Heart right ventricle (tissue), 16 donors: Measurements from ENCODE around the gene TRPC1. TPM values are rescaled to one million over a fixed set of nuclear protein-coding genes. Genes with fewer than 3 reads are reported as not detected.

Source experiments
- ATAC-seq, 8 donors: fragments of 200-7000 bp; cut with Tn5 transposase; one replicate each; pipeline ENCODE4 v1.9.1; 2020; ENCODE audit warnings: mild to moderate bottlenecking in 8 of 8, moderate library complexity in 8 of 8, moderate number of reproducible peaks in 1 of 8
- DNase-seq, 2 donors: peaks; one replicate each; pipeline ENCODE4 v3.0.0-alpha.2; 2020
- H3K27ac ChIP-seq, 10 donors: fragments of 200-600 bp; sonication (generic) in 2 of 10; one replicate each; pipeline versions ENCODE4 v1.5.0 to v1.8.0; 2020 to 2022; ENCODE audit warnings: mild to moderate bottlenecking in 3 of 10
- H3K27me3 ChIP-seq, 7 donors: fragments of 200-600 bp; one replicate each; pipeline ENCODE4 v1.8.0; 2021 to 2022; ENCODE audit warnings: mild to moderate bottlenecking in 2 of 7
- H3K36me3 ChIP-seq, 9 donors: fragments of 200-600 bp; sonication (generic) in 1 of 9; one replicate each; pipeline versions ENCODE4 v1.5.0 to v1.8.0; 2020 to 2022; ENCODE audit warnings: mild to moderate bottlenecking in 2 of 9
- H3K4me1 ChIP-seq, 9 donors: fragments of 200-600 bp; sonication (generic) in 1 of 9; one replicate each; pipeline versions ENCODE4 v1.5.0 to v1.8.0; 2020 to 2022; ENCODE audit warnings: mild to moderate bottlenecking in 4 of 9
- H3K4me3 ChIP-seq, 10 donors: fragments of 200-600 bp; sonication (generic) in 2 of 10; one replicate each; pipeline versions ENCODE4 v1.5.0 to v1.8.0; 2020 to 2022; ENCODE audit warnings: mild to moderate bottlenecking in 7 of 10, moderate library complexity in 2 of 10
- H3K9me3 ChIP-seq, 11 donors: fragments of 200-600 bp in 10 of 11; sonication (generic) in 2 of 11; one replicate each; pipeline versions ENCODE4 v1.5.0 to v1.8.0; 2013 to 2022; ENCODE audit warnings: mild to moderate bottlenecking in 2 of 11, control low read depth in 1 of 11, moderate library complexity in 1 of 11
- WGBS, 2 donors: extraction: QIAGEN DNeasy Blood & Tissue Kit; methylation state at CpG; one replicate each; pipeline ENCODE4 v1.1.7; 2013; ENCODE audit warnings: inconsistent platforms in 1 of 2; 5-methylcytosine and 5-hydroxymethylcytosine counted together
- intact Hi-C, 10 donors: fragments of 100-400 bp; cut with DNase I; formaldehyde crosslinking; loops; one replicate each; pipeline versions ENCODE4 v1.11.1 to v1.14.2; 2022
- polyA plus RNA-seq, 2 donors: library from polyadenylated mRNA; stranded (reverse); fragments of 200-250 nt; gene quantifications; one replicate each; pipeline ENCODE4 v1.2.3, GENCODE V29; 2013
- total RNA-seq, 10 donors: library from RNA; stranded (reverse); fragmentation: NEBNext Ultra II Directional in 3 of 10; extraction: Animal tissue kit (Norgen Biotek cat#: 25700) in 3 of 10; gene quantifications; one replicate each; pipeline versions ENCODE4 v1.2.1 to v1.2.4, GENCODE V29; 2021 to 2023
- TF ChIP-seq, protein P1 (sequence below), 9 donors: fragments of 200-600 bp; sonication (generic) in 2 of 9; IDR thresholded peaks; one replicate each; pipeline versions ENCODE4 v1.5.0 to v1.8.0; 2021 to 2022; ENCODE audit warnings: antibody characterized with exemption in 9 of 9, mild to moderate bottlenecking in 5 of 9, moderate library complexity in 1 of 9
- donor health status: Arrhythmogenic right ventricular cardiomyopathy.
- donor health status: ischemic (EF 13 %, LVEDD 7.1; RV severe dilation, severe dysfunction).
- donor health status: healthy with polysubstance abuse.
- donor health status: DM: no; HTN: yes; CAD: no.
- donor health status: DM: no; HTN: no; CAD: no.
- donor health status: ischemic (EF 25% LVEDD 6.9; RV normal size, moderate dysfunction).
- donor health status: ischemic (EF 25% LVEDD 5.7; RV mildly dilated, moderate dysfunction).
- donor health status: healthy.
- donor health status: DM: yes; HTN: yes; CAD: no.
- donor health status: Ischemic cardiomyopathy.
- donor health status: ischemic (EF 35%, LVEDD 5.7; RV mildly dilated, moderate dysfunction).
- donor health status: nonischemic (EF 11% LVEDD 7.7; RV severe dilation, severe dysfunction).
- donor health status: DM: yes; HTN: yes; CAD: no.
- donor health status: PGD.
- donor health status: ischemic (EF 29% LVEDD 5.4; RV normal size, mild dysfunction).
- donor health status: nonischemic (EF 23%, LVEDD 6.1; RV moderate dilation, normal function).

TRPC1 gene
- total and polyA plus RNA-seq, 12 donors = 2.1 to 22.4 (median 11.8) TPM

DNA sequence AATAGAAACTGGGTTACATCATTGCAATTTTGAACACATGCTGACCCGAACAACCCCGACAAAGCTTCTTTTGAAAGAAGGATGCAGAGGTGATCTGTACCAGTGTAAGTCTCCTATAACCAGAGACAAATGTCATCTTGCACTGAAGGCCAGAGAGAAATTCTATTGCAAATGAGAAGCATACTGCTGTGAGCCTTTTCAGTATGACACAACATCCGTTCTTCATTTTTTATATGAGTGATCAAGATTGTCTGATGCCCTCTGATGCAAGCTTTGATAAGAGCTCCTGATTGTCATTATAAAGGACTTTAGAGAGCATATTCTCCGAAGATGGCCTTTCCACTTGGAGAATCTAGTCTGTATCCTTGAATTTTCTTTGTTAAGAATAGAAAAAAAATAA lies 128.2 kb downstream of the TRPC1 start:
- H3K9me3 ChIP-seq = no peaks in the 10 kb centered on the region
- TF ChIP-seq, protein P1, sequence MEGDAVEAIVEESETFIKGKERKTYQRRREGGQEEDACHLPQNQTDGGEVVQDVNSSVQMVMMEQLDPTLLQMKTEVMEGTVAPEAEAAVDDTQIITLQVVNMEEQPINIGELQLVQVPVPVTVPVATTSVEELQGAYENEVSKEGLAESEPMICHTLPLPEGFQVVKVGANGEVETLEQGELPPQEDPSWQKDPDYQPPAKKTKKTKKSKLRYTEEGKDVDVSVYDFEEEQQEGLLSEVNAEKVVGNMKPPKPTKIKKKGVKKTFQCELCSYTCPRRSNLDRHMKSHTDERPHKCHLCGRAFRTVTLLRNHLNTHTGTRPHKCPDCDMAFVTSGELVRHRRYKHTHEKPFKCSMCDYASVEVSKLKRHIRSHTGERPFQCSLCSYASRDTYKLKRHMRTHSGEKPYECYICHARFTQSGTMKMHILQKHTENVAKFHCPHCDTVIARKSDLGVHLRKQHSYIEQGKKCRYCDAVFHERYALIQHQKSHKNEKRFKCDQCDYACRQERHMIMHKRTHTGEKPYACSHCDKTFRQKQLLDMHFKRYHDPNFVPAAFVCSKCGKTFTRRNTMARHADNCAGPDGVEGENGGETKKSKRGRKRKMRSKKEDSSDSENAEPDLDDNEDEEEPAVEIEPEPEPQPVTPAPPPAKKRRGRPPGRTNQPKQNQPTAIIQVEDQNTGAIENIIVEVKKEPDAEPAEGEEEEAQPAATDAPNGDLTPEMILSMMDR (IDR thresholded peaks at IDR 0.05) = no peak
- H3K36me3 ChIP-seq = no peaks in the 10 kb centered on the region
- no peak for DNase-seq
- H3K4me1 ChIP-seq = peaks cover 0 to 45% (median 27%) of the 10 kb centered on the region in 9 donors
- no peak overlapping the region for H3K4me3 ChIP-seq
- intact Hi-C loops = loop anchor here in 2 of 10 donors (10.0 kb wide), 2 partner anchors 123 to 133 kb away; no protein-coding TSS in a partner anchor
- H3K27me3 ChIP-seq = no peaks in the 10 kb centered on the region
- no peak overlapping the region for H3K27ac ChIP-seq
- no peak for ATAC-seq
- 78 to 88% methylated on average over 4 of the region's 4 CpGs for WGBS, 2 donors

DNA sequence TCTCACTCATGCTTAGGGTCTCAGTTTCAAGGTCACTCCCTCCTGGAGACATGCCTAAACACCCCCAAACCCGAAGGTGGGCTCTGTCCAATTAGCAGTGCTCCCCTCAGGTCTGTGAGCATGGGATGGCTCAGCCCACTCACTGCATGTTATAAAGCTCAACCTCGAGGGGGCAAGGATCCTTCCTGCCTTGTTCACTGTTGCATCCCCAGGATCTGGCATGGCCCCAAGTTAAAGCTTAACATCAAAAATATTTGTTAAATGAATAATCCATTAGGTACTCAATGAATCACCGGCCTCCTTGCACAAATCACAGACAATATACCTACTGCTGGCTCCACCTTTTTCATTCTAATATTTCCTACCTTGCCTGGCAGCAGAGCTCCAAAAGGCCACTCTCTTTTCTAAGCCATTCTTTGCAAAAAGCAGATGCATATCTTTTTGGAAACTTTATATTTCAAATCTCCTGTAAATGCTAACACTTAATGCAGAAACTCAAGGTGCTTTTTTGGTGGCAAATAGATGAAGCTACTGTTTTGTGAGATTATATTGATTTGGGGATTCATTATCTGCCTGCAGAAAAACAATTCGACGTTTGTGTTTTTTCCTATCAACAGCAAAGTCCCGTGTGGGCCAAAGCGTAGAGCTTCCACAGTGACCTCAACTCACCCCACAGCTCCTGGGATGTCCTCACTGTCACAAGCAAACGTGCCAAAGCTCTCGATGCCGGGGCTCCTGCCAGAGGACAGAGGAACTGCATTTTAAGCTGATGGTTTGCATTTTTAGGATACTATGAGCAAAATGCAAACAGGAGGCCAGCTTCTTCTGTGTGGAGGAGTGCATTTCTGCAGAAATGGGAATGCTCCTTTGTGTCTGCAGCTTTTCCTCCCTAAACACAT lies 129.7 kb downstream of the TRPC1 start:
- intact Hi-C loops = loop anchor here in 2 of 10 donors (10.0 kb wide), 2 partner anchors 121 to 131 kb away; no protein-coding TSS in a partner anchor
- DNase-seq (peak; percentile 39 to 61), ATAC-seq (peak in 3 of 8 donors; percentile 37 to 57 (median 49))
- peak overlapping the region in 1 of 10 donors; percentile 27 for H3K27ac ChIP-seq
- no peaks in the 10 kb centered on the region for H3K27me3 ChIP-seq
- peaks cover 0 to 47% (median 27%) of the 10 kb centered on the region in 9 donors for H3K4me1 ChIP-seq
- H3K36me3 ChIP-seq = no peaks in the 10 kb centered on the region
- WGBS, 2 donors = 15 to 22% methylated on average over 10 of the region's 10 CpGs
- no peaks in the 10 kb centered on the region for H3K9me3 ChIP-seq
- no peak overlapping the region for H3K4me3 ChIP-seq
- TF ChIP-seq, protein P1 (IDR thresholded peaks at IDR 0.05) = no peak

DNA sequence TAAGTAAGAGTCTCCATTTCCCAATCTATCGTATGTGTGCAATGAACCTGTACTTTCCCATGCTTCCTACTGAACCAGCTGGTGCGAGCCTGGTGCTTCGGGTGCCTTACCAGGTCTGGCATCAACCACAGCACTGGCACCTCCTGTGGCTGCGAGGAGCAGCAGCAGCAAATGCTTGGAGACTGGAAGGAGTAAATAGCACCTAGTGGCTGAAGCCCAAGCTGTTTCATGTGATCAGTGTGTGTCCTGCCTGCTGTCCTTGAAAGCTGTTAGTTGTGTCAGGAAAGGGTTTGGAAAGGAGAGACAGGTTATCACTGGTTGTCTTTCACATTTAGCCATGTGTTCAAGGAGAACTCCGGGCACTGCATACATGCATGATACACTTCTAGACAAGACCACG lies 133.2 kb downstream of the TRPC1 start:
- no peaks in the 10 kb centered on the region for H3K27me3 ChIP-seq
- H3K9me3 ChIP-seq = no peaks in the 10 kb centered on the region
- DNase-seq = peak; percentile 51 to 69
- 35 to 40% methylated on average over 6 of the region's 6 CpGs for WGBS, 2 donors
- intact Hi-C loops = loop anchor here in 2 of 10 donors (10.0 kb wide), 2 partner anchors 118 to 128 kb away; no protein-coding TSS in a partner anchor
- H3K4me3 ChIP-seq = no peak overlapping the region
- TF ChIP-seq, protein P1 (IDR thresholded peaks at IDR 0.05) = peak in 8 of 9 donors; percentile 12 to 54 (median 38)
- H3K36me3 ChIP-seq = no peaks in the 10 kb centered on the region
- ATAC-seq = peak; percentile 82 to 98 (median 95)
- H3K4me1 ChIP-seq = peaks cover 0 to 39% (median 21%) of the 10 kb centered on the region in 9 donors
- peak overlapping the region in 9 of 10 donors; percentile 17 to 84 (median 55) for H3K27ac ChIP-seq

Other genes with a start within 250 kb of the TRPC1 start
- gene ATR, start 145.3 kb upstream of the TRPC1 start, total RNA-seq = 10 to 100 TPM in 6 of 10 donors, 1 to 10 TPM in 4; 6.8 to 13.6 (median 10.8) TPM
- 10 to 100 TPM in 1 of 2 donors, 1 to 10 TPM in 1; 4.8 to 19.7 TPM for gene ATR, start 145.3 kb upstream of the TRPC1 start, polyA plus RNA-seq
- 1 to 10 TPM; 1.0 to 2.7 (median 1.8) TPM for gene PLS1, start 127.6 kb upstream of the TRPC1 start, total RNA-seq
- gene PLS1, start 127.6 kb upstream of the TRPC1 start, polyA plus RNA-seq = under 1 TPM; 0.72 to 0.73 TPM
- 100 to 1,000 TPM in 3 of 10 donors, 10 to 100 TPM in 7; 49.9 to 143 (median 69.6) TPM for gene PCOLCE2, start 165.0 kb downstream of the TRPC1 start, total RNA-seq
- 10 to 100 TPM; 57.8 to 74.5 TPM for gene PCOLCE2, start 165.0 kb downstream of the TRPC1 start, polyA plus RNA-seq
- 10 to 100 TPM in 9 of 10 donors, 1 to 10 TPM in 1; 9.7 to 18.4 (median 15.4) TPM for gene PAQR9, start 239.6 kb downstream of the TRPC1 start, total RNA-seq
- 1 to 10 TPM; 3.9 to 5.1 TPM for gene PAQR9, start 239.6 kb downstream of the TRPC1 start, polyA plus RNA-seq